Gastrocnemius medialis (tissue), 4 donors: ENCODE results near the gene RNASEH1.

Source experiments
- CTCF ChIP-seq, 5 experiments: fragments of 450-650 bp in 3 of 5; fragments of 200-600 bp in 2 of 5; sonication (generic) in 2 of 5; IDR thresholded peaks in 4 of 5; conservative IDR thresholded peaks in 1 of 5; 1 replicate in 4 of 5; 2 replicates in 1 of 5; pipeline ENCODE4 v1.5.1; 2016 to 2019; ENCODE audit warnings: antibody characterized with exemption in 5 of 5, mild to moderate bottlenecking in 3 of 5, moderate library complexity in 3 of 5
- POLR2A ChIP-seq, 2 donors: fragments of 450-650 bp; IDR thresholded peaks; one replicate each; pipeline ENCODE4 v1.6.1; 2017; ENCODE audit warnings: antibody characterized with exemption in 2 of 2, mild to moderate bottlenecking in 2 of 2, moderate library complexity in 2 of 2

- no peak for TF ChIP-seq CTCF (IDR thresholded peaks at IDR 0.05 in 4 of 5, conservative IDR thresholded peaks at IDR 0.05 in 1 of 5)
- TF ChIP-seq POLR2A (IDR thresholded peaks at IDR 0.05): no peak
Measured at GRCh38 chr2:3604207-3604877, 46.2 kb upstream of the RNASEH1 start.
